Testis (tissue), 3 donors: ENCODE measurements around the gene NPAS2. TPM values are rescaled to one million over a fixed set of nuclear protein-coding genes. Genes with fewer than 3 reads are reported as not detected.

Experiments
- DNase-seq: peaks from one replicate; pipeline ENCODE4 v3.0.0-alpha.2; 2019
- H3K27ac ChIP-seq, 2 donors: fragments of 200-600 bp; sonication (generic); one replicate each; pipeline ENCODE4 v1.5.1; 2019
- H3K27me3 ChIP-seq: fragments of 200-600 bp; sonication (generic); one replicate; pipeline ENCODE4 v1.5.1; 2019
- H3K36me3 ChIP-seq: fragments of 200-600 bp; sonication (generic); one replicate; pipeline ENCODE4 v1.5.1; 2017; ENCODE audit warnings: low read depth; ENCODE audit errors: missing control alignments
- H3K4me1 ChIP-seq: fragments of 200-600 bp; sonication (generic); one replicate; pipeline ENCODE4 v1.5.1; 2019
- H3K4me3 ChIP-seq, 2 donors: fragments of 200-600 bp; sonication (generic); one replicate each; pipeline ENCODE4 v1.5.1; 2017 to 2019
- H3K9me3 ChIP-seq: fragments of 200-600 bp; sonication (generic); one replicate; pipeline ENCODE4 v1.5.1; 2017
- POLR2A ChIP-seq: fragments of 450-650 bp; IDR thresholded peaks from one replicate; pipeline ENCODE4 v1.6.1; 2017; ENCODE audit warnings: antibody characterized with exemption, mild to moderate bottlenecking, moderate library complexity
- WGBS, 2 donors: methylation state at CpG; one replicate each; pipeline ENCODE4 v1.1.5; 2018; 5-methylcytosine and 5-hydroxymethylcytosine counted together
- intact Hi-C: fragments of 100-400 bp; cut with DNase I; formaldehyde crosslinking; loops from one replicate; pipeline ENCODE4 v1.15.1; 2023; ENCODE audit warnings: low total_unique reads
- polyA plus RNA-seq: library from polyadenylated mRNA; stranded (reverse); fragments of 350-450 nt; fragmentation: Illumina TruSeq; extraction: RNeasy Lipid Tissue Mini Kit (QIAGEN cat#74804); gene quantifications from one replicate; pipeline ENCODE4 v1.2.3, GENCODE V29; 2014; ENCODE audit warnings: low read depth, low replicate concordance; ENCODE audit not compliant: insufficient read depth
- total RNA-seq, 2 donors: library from RNA; depleted of rRNA; stranded (reverse); fragments of >200 nt; gene quantifications; one replicate each; pipeline ENCODE4 v1.2.3, GENCODE V29; 2016
- TF ChIP-seq, protein P1 (sequence below), 3 experiments: fragments of 450-650 bp in 2 of 3; fragments of 200-600 bp in 1 of 3; sonication (generic) in 1 of 3; IDR thresholded peaks; one replicate each; pipeline ENCODE4 v1.5.1; 2016 to 2019; ENCODE audit warnings: antibody characterized with exemption in 3 of 3, mild to moderate bottlenecking in 2 of 3, moderate library complexity in 1 of 3

NPAS2 gene
- total and polyA plus RNA-seq, 3 donors from 2014 or later: 20.4 to 64.2 (median 46.7) TPM

DNA sequence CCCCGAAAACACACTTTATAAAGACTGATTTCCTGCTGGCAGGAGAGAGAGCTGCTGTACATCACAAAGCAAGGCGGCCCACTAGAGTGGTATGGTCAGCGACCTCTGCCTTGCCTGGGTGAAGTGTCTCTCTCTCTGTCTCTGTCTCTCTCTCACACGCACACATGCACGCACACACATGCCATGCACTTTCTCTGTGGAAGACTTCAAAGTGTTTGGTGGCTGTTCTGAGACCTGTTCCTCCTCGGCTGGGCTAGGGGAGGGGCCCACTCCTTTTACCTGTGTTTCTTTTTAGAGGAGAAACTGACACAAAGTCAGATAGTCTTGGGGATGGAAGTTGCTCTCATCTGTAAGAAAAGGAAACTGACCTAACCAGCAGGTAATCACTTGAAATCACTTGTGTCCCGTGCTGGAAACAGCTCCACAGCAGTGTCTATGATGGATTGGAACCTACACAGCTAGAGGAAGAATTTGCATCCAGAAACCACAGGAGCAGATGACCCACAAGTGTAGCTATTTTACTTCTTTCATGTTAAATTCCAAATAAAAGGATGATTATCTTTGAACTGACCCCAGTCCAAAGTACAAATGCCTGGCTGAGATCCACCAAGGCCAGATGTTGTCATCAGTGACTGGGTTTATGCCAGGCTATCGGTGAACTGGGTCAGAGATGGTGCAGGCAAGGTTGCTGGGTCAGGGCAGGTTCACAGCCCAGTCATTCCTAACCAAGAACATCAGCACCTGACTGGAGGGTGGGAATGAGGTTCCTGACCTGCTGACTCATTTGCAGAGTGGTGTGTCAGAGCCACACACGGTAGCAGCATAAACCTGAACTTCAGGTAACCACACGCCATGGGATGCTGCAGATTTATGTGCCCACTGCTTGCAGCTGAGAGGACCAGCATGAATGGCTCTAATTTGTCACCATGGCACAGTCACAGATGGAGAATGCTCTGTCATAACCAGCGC, 63.0 kb downstream of the NPAS2 start:
- Histone ChIP-seq H3K27ac (no peak overlapping the region), H3K9me3 (no peaks in the 10 kb centered on the region), H3K27me3 (no peaks in the 10 kb centered on the region), H3K36me3 (no peaks in the 10 kb centered on the region), H3K4me3 (no peak overlapping the region), H3K4me1 (peaks cover 25% of the 10 kb centered on the region)
- DNase-seq: peak; percentile 52
- WGBS, 2 donors: 70 to 76% methylated on average over 9 to 11 of the region's 11 CpGs
- intact Hi-C loops: no loop called here
- TF ChIP-seq, protein P1, sequence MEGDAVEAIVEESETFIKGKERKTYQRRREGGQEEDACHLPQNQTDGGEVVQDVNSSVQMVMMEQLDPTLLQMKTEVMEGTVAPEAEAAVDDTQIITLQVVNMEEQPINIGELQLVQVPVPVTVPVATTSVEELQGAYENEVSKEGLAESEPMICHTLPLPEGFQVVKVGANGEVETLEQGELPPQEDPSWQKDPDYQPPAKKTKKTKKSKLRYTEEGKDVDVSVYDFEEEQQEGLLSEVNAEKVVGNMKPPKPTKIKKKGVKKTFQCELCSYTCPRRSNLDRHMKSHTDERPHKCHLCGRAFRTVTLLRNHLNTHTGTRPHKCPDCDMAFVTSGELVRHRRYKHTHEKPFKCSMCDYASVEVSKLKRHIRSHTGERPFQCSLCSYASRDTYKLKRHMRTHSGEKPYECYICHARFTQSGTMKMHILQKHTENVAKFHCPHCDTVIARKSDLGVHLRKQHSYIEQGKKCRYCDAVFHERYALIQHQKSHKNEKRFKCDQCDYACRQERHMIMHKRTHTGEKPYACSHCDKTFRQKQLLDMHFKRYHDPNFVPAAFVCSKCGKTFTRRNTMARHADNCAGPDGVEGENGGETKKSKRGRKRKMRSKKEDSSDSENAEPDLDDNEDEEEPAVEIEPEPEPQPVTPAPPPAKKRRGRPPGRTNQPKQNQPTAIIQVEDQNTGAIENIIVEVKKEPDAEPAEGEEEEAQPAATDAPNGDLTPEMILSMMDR (IDR thresholded peaks at IDR 0.05): no peak
- no peak for TF ChIP-seq POLR2A

DNA sequence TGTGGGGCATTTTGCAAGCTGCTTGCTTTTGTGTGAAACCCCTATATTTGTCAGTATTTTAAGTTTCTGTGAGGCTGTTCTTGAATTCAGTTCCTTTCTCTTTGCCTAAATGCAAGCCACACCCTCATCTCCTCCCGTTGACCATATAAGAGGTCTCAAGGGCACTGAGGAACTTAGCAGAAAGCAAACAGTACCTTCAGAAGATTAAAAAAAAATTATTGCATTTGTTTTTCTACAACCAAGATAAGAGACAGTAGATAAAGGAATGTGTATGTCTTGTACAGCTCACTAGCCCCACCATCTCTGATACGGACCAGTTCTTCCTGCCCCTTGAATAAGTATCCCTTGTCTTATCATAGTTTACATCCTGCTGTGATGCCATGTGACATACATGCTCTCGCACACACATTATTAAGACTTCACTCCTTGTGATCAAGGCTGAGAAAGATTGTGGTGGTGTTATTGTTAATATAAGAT, 64.2 kb downstream of the NPAS2 start:
- no peaks in the 10 kb centered on the region for H3K36me3 ChIP-seq
- no peak for TF ChIP-seq POLR2A
- TF ChIP-seq, protein P1 (IDR thresholded peaks at IDR 0.05): no peak
- no peak for DNase-seq
- 48 to 57% methylated on average over 3 of the region's 3 CpGs for WGBS, 2 donors
- H3K9me3 ChIP-seq: no peaks in the 10 kb centered on the region
- no peak overlapping the region for H3K4me3 ChIP-seq
- intact Hi-C loops: no loop called here
- H3K4me1 ChIP-seq: peaks cover 22% of the 10 kb centered on the region
- no peaks in the 10 kb centered on the region for H3K27me3 ChIP-seq
- H3K27ac ChIP-seq: no peak overlapping the region

DNA sequence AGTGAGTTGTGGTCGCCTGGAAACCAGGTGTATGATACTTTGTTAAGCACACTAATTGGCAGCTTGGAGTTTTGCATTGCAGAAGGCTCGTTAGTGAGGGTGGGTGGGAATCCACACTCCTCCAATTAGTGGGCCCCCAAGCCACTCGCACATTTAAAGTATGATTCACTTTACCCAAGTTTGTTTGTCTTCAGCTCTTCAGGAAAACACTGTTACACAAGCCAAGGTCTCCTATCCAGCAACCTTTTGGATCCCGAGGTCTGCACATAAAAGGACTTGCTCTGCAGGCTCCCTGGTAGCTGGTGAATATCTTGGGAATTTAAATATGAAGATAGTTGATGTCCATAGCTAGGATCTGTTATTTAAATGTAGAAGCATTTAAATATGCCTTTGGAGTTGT, 66.1 kb downstream of the NPAS2 start:
- no peaks in the 10 kb centered on the region for H3K27me3 ChIP-seq
- peaks cover 16% of the 10 kb centered on the region for H3K4me1 ChIP-seq
- intact Hi-C loops: no loop called here
- WGBS, 2 donors: 69 to 72% methylated on average over 4 of the region's 4 CpGs
- TF ChIP-seq, protein P1 (IDR thresholded peaks at IDR 0.05): no peak
- no peak for TF ChIP-seq POLR2A
- H3K9me3 ChIP-seq: no peaks in the 10 kb centered on the region
- no peak for DNase-seq
- no peak overlapping the region for H3K27ac ChIP-seq
- H3K4me3 ChIP-seq: no peak overlapping the region
- H3K36me3 ChIP-seq: no peaks in the 10 kb centered on the region

DNA sequence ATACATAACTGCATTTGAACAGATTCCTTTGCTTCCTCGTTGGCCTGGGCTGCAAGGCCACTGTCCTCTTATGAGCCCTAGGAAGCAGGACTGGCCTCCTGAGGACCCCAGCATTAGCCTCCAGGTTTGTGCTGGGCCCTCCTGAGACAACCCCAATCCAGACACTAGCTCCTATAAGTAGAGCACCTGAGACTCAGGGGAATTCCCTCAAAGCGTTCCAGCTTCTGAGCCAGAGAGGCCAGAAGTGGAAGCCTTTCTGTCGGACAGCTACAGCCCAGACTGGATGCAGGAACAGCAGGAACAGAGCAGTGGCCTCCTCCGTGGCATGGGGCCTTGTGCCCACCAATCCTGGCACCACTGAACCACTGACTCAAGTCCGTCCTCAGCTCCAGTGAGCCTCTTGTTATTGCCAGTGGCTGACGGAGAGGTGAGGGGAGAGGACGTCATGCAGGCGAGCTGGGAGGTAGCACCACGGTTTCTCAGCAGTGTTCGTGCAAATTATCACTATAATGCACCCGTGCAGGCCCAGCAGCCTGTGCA, 67.2 kb downstream of the NPAS2 start:
- Histone ChIP-seq H3K4me1 (peaks cover 13% of the 10 kb centered on the region), H3K27ac (no peak overlapping the region), H3K9me3 (no peaks in the 10 kb centered on the region), H3K36me3 (no peaks in the 10 kb centered on the region), H3K4me3 (no peak overlapping the region), H3K27me3 (no peaks in the 10 kb centered on the region)
- no peak for TF ChIP-seq POLR2A
- TF ChIP-seq, protein P1 (IDR thresholded peaks at IDR 0.05): no peak
- DNase-seq: no peak
- intact Hi-C loops: no loop called here
- 90 to 92% methylated on average over 7 to 11 of the region's 11 CpGs for WGBS, 2 donors
